Calu3 (cell line): Measurements from ENCODE around the gene GRM7. TPM values are rescaled to one million over a fixed set of nuclear protein-coding genes. Genes with fewer than 3 reads are reported as not detected.

ENCODE experiments used
- BruUV-seq: library from RNA; stranded (reverse); fragments of 400-500 nt; replicated peaks from 2 replicates; lab custom pipeline; 2021; lab: Mats Ljungman, UMichigan
- CTCF ChIA-PET: fragments of 300-600 bp; sonication (Branson Sonifier 250); formaldehyde crosslinking; loops from one replicate; lab custom pipeline; 2022; ENCODE audit warnings: antibody characterized with exemption; lab: Charles Lee
- DNase-seq: peaks from one replicate; pipeline ENCODE4 v3.0.0; 2022
- H3K27ac Mint-ChIP-seq: one replicate; pipeline ENCODE4 v1.8.0; 2022; ENCODE audit warnings: mixed read lengths; ENCODE audit not compliant: unreplicated experiment
- H3K27me3 Mint-ChIP-seq: one replicate; pipeline ENCODE4 v1.8.0; 2022; ENCODE audit warnings: mixed read lengths; ENCODE audit not compliant: unreplicated experiment
- H3K36me3 Mint-ChIP-seq: one replicate; pipeline ENCODE4 v1.8.0; 2022; ENCODE audit warnings: mild to moderate bottlenecking, moderate library complexity, mixed read lengths; ENCODE audit not compliant: insufficient read depth, unreplicated experiment
- H3K4me1 Mint-ChIP-seq: one replicate; pipeline ENCODE4 v1.8.0; 2022; ENCODE audit warnings: mild to moderate bottlenecking, low read depth, mixed read lengths; ENCODE audit not compliant: unreplicated experiment
- H3K4me3 Mint-ChIP-seq: one replicate; pipeline ENCODE4 v1.8.0; 2022; ENCODE audit warnings: mild to moderate bottlenecking, low read depth, moderate library complexity, mixed read lengths; ENCODE audit not compliant: unreplicated experiment
- H3K9me3 Mint-ChIP-seq: one replicate; pipeline ENCODE4 v1.8.0; 2022; ENCODE audit warnings: low read depth, mixed read lengths; ENCODE audit not compliant: unreplicated experiment
- intact Hi-C: fragments of 100-400 bp; cut with micrococcal nuclease; formaldehyde crosslinking; loops from one replicate; pipeline ENCODE4 v1.10.0; 2022; ENCODE audit not compliant: unreplicated experiment
- total RNA-seq: library from RNA; stranded (reverse); gene quantifications from 2 replicates; pipeline ENCODE4 v1.2.3, GENCODE V29; 2022
- TF ChIP-seq, protein P1 (sequence below): fragments of 200-600 bp; IDR thresholded peaks from one replicate; pipeline ENCODE4 v1.8.0; 2022; ENCODE audit warnings: antibody characterized with exemption; ENCODE audit not compliant: unreplicated experiment

Gene GRM7
- total RNA-seq, 1 experiment from 2014 or later, result not detected

GRCh38 chr3:7158516-7158915 lies 297.6 kb downstream of the GRM7 start:
- H3K9me3 Mint-ChIP-seq, result peaks cover 5% of the 10 kb centered on the region
- intact Hi-C loops, result no loop called here
- H3K27ac Mint-ChIP-seq, result no peak overlapping the region
- H3K27me3 Mint-ChIP-seq, result no peaks in the 10 kb centered on the region
- H3K36me3 Mint-ChIP-seq, result no peaks in the 10 kb centered on the region
- no TSS peak for BruUV-seq
- TF ChIP-seq, protein P1, sequence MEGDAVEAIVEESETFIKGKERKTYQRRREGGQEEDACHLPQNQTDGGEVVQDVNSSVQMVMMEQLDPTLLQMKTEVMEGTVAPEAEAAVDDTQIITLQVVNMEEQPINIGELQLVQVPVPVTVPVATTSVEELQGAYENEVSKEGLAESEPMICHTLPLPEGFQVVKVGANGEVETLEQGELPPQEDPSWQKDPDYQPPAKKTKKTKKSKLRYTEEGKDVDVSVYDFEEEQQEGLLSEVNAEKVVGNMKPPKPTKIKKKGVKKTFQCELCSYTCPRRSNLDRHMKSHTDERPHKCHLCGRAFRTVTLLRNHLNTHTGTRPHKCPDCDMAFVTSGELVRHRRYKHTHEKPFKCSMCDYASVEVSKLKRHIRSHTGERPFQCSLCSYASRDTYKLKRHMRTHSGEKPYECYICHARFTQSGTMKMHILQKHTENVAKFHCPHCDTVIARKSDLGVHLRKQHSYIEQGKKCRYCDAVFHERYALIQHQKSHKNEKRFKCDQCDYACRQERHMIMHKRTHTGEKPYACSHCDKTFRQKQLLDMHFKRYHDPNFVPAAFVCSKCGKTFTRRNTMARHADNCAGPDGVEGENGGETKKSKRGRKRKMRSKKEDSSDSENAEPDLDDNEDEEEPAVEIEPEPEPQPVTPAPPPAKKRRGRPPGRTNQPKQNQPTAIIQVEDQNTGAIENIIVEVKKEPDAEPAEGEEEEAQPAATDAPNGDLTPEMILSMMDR, result no peak
- CTCF ChIA-PET, result no interaction called here
- no peaks in the 10 kb centered on the region for H3K4me1 Mint-ChIP-seq
- no peak overlapping the region for H3K4me3 Mint-ChIP-seq
- no peak for DNase-seq

GRCh38 chr3:7160689-7161088 lies 299.8 kb downstream of the GRM7 start:
- no peak for DNase-seq
- Mint-ChIP-seq H3K4me1 (no peaks in the 10 kb centered on the region), H3K27me3 (no peaks in the 10 kb centered on the region), H3K4me3 (no peak overlapping the region), H3K36me3 (no peaks in the 10 kb centered on the region), H3K27ac (no peak overlapping the region), H3K9me3 (peaks cover 5% of the 10 kb centered on the region)
- intact Hi-C loops, result no loop called here
- CTCF ChIA-PET, result no interaction called here
- no TSS peak for BruUV-seq
- TF ChIP-seq, protein P1, result no peak

- BruUV-seq, result no TSS peak
- H3K36me3 Mint-ChIP-seq, result no peaks in the 10 kb centered on the region
- TF ChIP-seq, protein P1, result no peak
- no peak overlapping the region for H3K27ac Mint-ChIP-seq
- no peaks in the 10 kb centered on the region for H3K4me1 Mint-ChIP-seq
- no peak overlapping the region for H3K4me3 Mint-ChIP-seq
- intact Hi-C loops, result no loop called here
- H3K9me3 Mint-ChIP-seq, result peaks cover 5% of the 10 kb centered on the region
- CTCF ChIA-PET, result interaction anchor here (0.5 to 0.7 kb wide), 2 partner anchors 47 to 1199 kb away, joined by 3 to 4 read pairs; no protein-coding TSS in a partner anchor
- H3K27me3 Mint-ChIP-seq, result no peaks in the 10 kb centered on the region
- DNase-seq, result no peak
These were observed 305.5 kb downstream of the GRM7 start for GRCh38 chr3:7166460-7166859.

DNA sequence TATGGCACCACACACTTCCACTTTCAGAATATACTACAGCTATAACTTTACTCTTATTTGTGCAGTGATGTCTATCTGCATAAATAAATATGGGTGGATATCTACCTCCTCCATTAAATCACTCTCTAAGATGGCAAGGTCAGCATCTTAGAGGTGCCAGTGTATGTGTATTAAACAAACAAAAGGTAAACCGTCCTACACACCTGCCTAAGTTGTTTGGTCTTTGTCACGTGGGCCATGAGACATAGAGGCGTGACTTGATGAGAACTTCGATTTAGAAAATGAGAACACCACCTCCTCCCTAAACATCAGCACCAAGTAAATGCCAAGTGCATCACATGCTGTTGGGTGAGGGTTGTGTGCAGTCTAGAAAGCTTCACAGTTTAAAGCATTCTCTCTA lies 310.6 kb downstream of the GRM7 start:
- no peaks in the 10 kb centered on the region for H3K4me1 Mint-ChIP-seq
- DNase-seq, result no peak
- no peak overlapping the region for H3K4me3 Mint-ChIP-seq
- TF ChIP-seq, protein P1, result no peak
- no peaks in the 10 kb centered on the region for H3K27me3 Mint-ChIP-seq
- no peak overlapping the region for H3K27ac Mint-ChIP-seq
- H3K9me3 Mint-ChIP-seq, result peaks cover 3% of the 10 kb centered on the region
- CTCF ChIA-PET, result no interaction called here
- no TSS peak for BruUV-seq
- intact Hi-C loops, result no loop called here
- H3K36me3 Mint-ChIP-seq, result no peaks in the 10 kb centered on the region
